NT2/D1 (cell line): ENCODE results near the gene NFKBIA.

Experiments used
- SUZ12 ChIP-seq: IDR thresholded peaks from 2 replicates; pipeline ENCODE4 v1.6.1; 2011; ENCODE audit not compliant: insufficient read length, insufficient read depth; ENCODE audit errors: extremely low read depth
- YY1 ChIP-seq: IDR thresholded peaks from 2 replicates; pipeline ENCODE4 v1.6.1; 2011; ENCODE audit not compliant: insufficient read length, insufficient read depth
- ZNF274 ChIP-seq: IDR thresholded peaks from 2 replicates; pipeline ENCODE4 v1.6.1; 2011; ENCODE audit warnings: mild to moderate bottlenecking, low read depth, low read length

DNA sequence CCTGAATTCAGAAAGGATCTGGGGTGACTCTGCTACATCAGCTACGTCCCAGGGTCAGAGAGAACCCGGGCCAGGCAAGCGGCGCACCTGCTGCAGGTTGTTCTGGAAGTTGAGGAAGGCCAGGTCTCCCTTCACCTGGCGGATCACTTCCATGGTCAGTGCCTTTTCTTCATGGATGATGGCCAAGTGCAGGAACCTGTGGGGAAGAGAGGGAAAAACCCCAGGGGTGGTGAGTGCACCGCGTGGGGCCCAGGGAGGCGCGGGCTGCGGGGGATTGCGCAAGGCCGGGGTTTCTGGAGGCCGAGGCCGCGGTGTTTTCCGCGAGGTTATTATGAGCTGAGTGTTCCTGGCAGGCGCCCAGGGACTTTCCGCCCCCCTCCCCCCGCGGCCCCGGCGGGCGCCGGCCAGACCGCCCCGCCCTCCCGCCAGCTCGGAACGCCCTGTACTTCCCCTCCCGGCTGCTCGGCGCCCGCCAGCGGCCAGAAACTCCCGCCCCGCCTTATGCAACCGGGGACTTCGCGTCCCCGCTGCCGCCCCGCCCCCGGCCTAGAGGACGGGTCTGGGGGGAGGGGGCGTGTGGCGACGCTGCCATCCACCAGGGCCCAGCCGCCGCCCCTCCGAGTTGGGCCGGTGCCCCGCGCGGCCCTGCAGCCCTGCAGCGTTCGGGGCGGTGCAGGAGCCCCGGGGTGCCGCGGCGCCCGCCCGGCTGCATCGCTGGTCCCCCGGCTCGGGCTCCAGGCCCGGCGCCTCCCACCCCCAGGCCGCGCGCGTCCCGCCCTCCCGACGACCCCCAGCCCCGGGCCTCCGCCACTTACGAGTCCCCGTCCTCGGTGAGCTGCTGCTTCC, 723 bp downstream of the NFKBIA start:
- TF ChIP-seq YY1 (no peak), ZNF274 (no peak), SUZ12 (no peak)
